Nephron (organoid): ENCODE measurements around the gene FBXL7.

Experiments used
- H3K27ac Mint-ChIP-seq, 3 experiments: 2 replicates each; pipeline ENCODE4 v1.8.0; 2020; ENCODE audit warnings: mixed read lengths in 3 of 3, mild to moderate bottlenecking in 2 of 3, moderate library complexity in 1 of 3
- H3K27me3 Mint-ChIP-seq: 2 replicates; pipeline ENCODE4 v1.8.0; 2021; ENCODE audit warnings: low read depth, mild to moderate bottlenecking, moderate library complexity, mixed read lengths
- H3K36me3 Mint-ChIP-seq: 2 replicates; pipeline ENCODE4 v1.8.0; 2020; ENCODE audit warnings: low read depth, mixed read lengths
- H3K4me1 Mint-ChIP-seq: 2 replicates; pipeline ENCODE4 v1.8.0; 2020; ENCODE audit warnings: mixed read lengths
- H3K4me3 Mint-ChIP-seq, 3 experiments: 2 replicates each; pipeline ENCODE4 v1.8.0; 2020; ENCODE audit warnings: mild to moderate bottlenecking in 3 of 3, mixed read lengths in 3 of 3, moderate library complexity in 2 of 3
- H3K9me3 Mint-ChIP-seq: 2 replicates; pipeline ENCODE4 v1.8.0; 2020; ENCODE audit warnings: mixed read lengths
- TF ChIP-seq, protein P1 (sequence below), 3 experiments: fragments of 200-600 bp; sonication (generic); IDR thresholded peaks; one replicate each; pipeline ENCODE4 v1.5.0; 2021; ENCODE audit warnings: antibody characterized with exemption in 3 of 3; ENCODE audit not compliant: unreplicated experiment in 3 of 3

FBXL7 gene

DNA sequence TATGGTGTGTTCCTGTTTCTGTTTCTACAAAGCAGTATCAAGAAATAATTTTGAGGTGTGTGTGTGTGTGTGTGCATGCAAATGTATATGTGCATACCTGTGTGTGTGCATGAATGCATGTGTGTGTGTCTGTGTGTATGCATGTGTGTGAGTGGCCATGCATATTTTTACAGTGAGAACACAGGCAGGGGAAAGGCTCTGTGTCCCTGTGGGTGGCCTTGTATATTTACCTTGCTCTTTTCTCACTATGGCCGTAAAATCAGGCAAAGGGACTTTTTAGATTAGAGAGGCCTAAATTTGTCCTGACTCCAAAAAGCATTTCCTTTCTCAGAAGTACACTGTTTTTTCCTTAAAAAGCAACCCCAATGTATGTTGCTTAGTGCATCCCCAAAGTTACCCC lies 386.2 kb downstream of the FBXL7 start:
- Mint-ChIP-seq H3K9me3 (peaks cover 7% of the 10 kb centered on the region), H3K4me3 (no peak overlapping the region), H3K27ac (no peak overlapping the region), H3K36me3 (peaks cover 6% of the 10 kb centered on the region), H3K27me3 (no peaks in the 10 kb centered on the region), H3K4me1 (peaks cover 15% of the 10 kb centered on the region)
- TF ChIP-seq, protein P1, sequence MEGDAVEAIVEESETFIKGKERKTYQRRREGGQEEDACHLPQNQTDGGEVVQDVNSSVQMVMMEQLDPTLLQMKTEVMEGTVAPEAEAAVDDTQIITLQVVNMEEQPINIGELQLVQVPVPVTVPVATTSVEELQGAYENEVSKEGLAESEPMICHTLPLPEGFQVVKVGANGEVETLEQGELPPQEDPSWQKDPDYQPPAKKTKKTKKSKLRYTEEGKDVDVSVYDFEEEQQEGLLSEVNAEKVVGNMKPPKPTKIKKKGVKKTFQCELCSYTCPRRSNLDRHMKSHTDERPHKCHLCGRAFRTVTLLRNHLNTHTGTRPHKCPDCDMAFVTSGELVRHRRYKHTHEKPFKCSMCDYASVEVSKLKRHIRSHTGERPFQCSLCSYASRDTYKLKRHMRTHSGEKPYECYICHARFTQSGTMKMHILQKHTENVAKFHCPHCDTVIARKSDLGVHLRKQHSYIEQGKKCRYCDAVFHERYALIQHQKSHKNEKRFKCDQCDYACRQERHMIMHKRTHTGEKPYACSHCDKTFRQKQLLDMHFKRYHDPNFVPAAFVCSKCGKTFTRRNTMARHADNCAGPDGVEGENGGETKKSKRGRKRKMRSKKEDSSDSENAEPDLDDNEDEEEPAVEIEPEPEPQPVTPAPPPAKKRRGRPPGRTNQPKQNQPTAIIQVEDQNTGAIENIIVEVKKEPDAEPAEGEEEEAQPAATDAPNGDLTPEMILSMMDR (IDR thresholded peaks at IDR 0.05; ENCODE audit: unreplicated experiment in 3 of 3), result no peak

DNA sequence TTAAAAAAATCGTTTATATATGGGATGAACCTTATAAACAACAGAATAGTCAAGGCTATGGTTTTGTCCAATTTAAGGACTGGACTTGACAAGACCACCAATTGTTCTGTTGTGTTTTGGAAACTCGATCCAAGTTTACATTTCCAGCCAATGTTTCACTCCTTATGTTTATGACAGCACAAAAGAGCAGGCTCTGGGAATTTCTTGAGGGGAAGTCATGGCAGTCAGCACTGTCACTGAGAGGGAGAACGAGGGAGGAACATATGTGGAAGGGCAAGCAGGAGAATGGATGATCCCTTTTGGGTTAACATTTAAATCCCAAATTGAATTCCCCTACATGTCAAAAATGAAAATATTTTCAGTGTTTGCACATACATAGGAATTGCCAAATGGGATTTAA lies 387.1 kb downstream of the FBXL7 start:
- H3K4me3 Mint-ChIP-seq, result no peak overlapping the region
- peaks cover 15% of the 10 kb centered on the region for H3K4me1 Mint-ChIP-seq
- TF ChIP-seq, protein P1 (IDR thresholded peaks at IDR 0.05; ENCODE audit: unreplicated experiment in 3 of 3), result no peak
- H3K27me3 Mint-ChIP-seq, result no peaks in the 10 kb centered on the region
- H3K36me3 Mint-ChIP-seq, result no peaks in the 10 kb centered on the region
- no peak overlapping the region for H3K27ac Mint-ChIP-seq
- H3K9me3 Mint-ChIP-seq, result no peaks in the 10 kb centered on the region

DNA sequence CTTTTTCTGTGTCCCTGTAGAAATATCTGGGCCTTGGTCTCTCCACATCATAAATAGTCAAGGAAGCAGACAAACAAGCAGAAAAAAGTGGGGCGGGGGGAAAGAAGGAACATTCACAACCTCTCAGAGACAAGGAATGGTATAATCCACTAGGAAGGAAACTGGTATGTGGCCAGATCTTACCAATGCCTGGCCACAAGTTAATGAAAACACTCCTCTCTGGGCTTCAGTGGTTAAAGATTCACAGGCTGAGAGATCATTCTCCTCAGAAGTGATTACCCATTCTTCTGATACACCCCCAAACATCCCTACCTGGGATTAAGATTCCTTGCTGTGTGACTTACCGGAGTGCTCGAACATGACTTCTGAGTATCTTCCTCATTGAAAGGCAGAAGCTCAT lies 389.0 kb downstream of the FBXL7 start:
- no peak overlapping the region for H3K4me3 Mint-ChIP-seq
- peaks cover 15% of the 10 kb centered on the region for H3K4me1 Mint-ChIP-seq
- H3K36me3 Mint-ChIP-seq, result no peaks in the 10 kb centered on the region
- H3K27me3 Mint-ChIP-seq, result no peaks in the 10 kb centered on the region
- H3K27ac Mint-ChIP-seq, result peak overlapping the region; percentile 52 to 86 (median 80)
- no peaks in the 10 kb centered on the region for H3K9me3 Mint-ChIP-seq
- TF ChIP-seq, protein P1 (IDR thresholded peaks at IDR 0.05; ENCODE audit: unreplicated experiment in 3 of 3), result no peak

DNA sequence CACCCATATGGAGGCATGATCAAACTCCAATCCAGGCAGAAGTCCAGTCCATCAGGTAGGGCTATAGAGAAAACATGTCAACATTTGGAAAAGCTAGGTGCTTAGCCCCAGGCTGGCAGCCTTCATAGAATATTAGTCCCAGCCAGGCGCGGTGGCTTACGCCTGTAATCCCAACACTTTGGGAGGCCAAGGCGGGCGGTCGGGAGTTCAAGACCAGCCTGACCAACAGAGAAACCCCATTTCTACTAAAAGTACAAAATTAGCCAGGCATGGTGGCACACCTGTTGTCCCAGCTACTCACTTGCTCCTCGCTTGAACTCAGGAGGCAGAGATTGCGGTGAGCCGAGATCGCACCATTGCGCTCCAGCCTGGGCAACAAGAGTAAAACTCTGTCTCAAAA lies 393.9 kb downstream of the FBXL7 start:
- no peak overlapping the region for H3K27ac Mint-ChIP-seq
- H3K36me3 Mint-ChIP-seq, result no peaks in the 10 kb centered on the region
- H3K4me1 Mint-ChIP-seq, result no peaks in the 10 kb centered on the region
- no peaks in the 10 kb centered on the region for H3K27me3 Mint-ChIP-seq
- TF ChIP-seq, protein P1 (IDR thresholded peaks at IDR 0.05; ENCODE audit: unreplicated experiment in 3 of 3), result no peak
- H3K9me3 Mint-ChIP-seq, result no peaks in the 10 kb centered on the region
- no peak overlapping the region for H3K4me3 Mint-ChIP-seq

DNA sequence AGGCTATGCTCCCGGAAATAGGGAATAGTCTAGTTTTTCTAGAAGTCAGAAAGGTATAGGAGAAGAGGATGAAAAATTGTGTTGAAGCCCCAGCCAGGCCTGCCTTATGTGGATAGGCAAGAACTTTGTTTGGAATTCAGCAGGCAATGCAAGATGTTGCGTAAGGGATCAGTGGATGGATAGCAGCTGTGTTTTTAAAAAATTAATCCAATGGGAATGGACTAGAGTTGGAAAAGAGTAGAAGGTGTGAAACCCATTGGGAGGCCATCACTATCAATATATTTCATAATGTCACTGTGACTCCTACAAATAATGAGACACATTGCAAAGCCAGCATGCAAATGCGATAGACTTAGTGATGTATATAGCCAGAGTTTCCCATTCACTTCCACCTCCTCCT lies 397.7 kb downstream of the FBXL7 start:
- H3K27me3 Mint-ChIP-seq, result no peaks in the 10 kb centered on the region
- H3K27ac Mint-ChIP-seq, result no peak overlapping the region
- no peaks in the 10 kb centered on the region for H3K36me3 Mint-ChIP-seq
- no peaks in the 10 kb centered on the region for H3K9me3 Mint-ChIP-seq
- no peak overlapping the region for H3K4me3 Mint-ChIP-seq
- H3K4me1 Mint-ChIP-seq, result peaks cover 5% of the 10 kb centered on the region
- TF ChIP-seq, protein P1 (IDR thresholded peaks at IDR 0.05; ENCODE audit: unreplicated experiment in 3 of 3), result no peak

DNA sequence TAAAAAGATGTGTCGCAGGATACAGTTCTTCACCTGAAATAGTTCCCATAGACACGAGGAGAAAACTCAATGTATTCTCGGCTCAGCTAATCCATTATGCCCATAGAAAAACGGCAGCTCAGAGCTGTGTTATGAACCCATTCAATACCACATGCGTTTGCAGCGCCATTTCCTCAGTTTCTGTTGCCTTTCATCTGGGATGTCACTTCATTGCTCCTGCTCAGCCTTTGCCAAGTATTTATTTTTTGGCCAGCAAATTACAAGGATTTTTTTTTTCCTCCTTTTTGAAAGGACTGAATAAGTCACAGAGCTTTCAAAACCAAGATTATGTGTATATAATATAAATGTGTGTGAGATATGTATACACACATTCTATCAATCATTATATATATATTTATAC lies 398.7 kb downstream of the FBXL7 start:
- TF ChIP-seq, protein P1 (IDR thresholded peaks at IDR 0.05; ENCODE audit: unreplicated experiment in 3 of 3), result no peak
- H3K4me3 Mint-ChIP-seq, result no peak overlapping the region

More for the DNA sequence above, 398.7 kb downstream of the FBXL7 start:
- H3K9me3 Mint-ChIP-seq, result no peaks in the 10 kb centered on the region
- no peaks in the 10 kb centered on the region for H3K36me3 Mint-ChIP-seq
- no peaks in the 10 kb centered on the region for H3K27me3 Mint-ChIP-seq
- H3K4me1 Mint-ChIP-seq, result peaks cover 5% of the 10 kb centered on the region
- no peak overlapping the region for H3K27ac Mint-ChIP-seq
